Mesenteric fat pad (tissue), 1 donor: ENCODE measurements around the gene LRRC40. TPM values are rescaled to one million over a fixed set of nuclear protein-coding genes. Genes with fewer than 3 reads are reported as not detected.
"Not testable (repeated sequence)": the region's sequence is repeated elsewhere in the genome, so short reads cannot be mapped to it uniquely, and the experiment has no call there.

ENCODE experiments used
- DNase-seq: peaks from one replicate; pipeline ENCODE4 v3.0.0-alpha.2; 2020; ENCODE audit warnings: low spot score
- long read RNA-seq: library from polyadenylated mRNA; unstranded; transcript quantifications from one replicate; pipeline ENCODE4 v2.0.0, GENCODE V29; 2020
- total RNA-seq: library from RNA; stranded (reverse); fragmentation: NEBNext Ultra II Directional; extraction: Animal tissue kit (Norgen Biotek cat#: 25700); gene quantifications from one replicate; pipeline ENCODE4 v1.2.1, GENCODE V29; 2021
- donor health status: DM: yes; HTN: yes; CAD: no.

The LRRC40 gene
- total RNA-seq, result 11.2 TPM
- long read RNA-seq, transcript LRRC40-201 (15 exons, 2,884 nt), result major isoform, 12 of 16 reads
- long read RNA-seq, partial matches to known transcripts, result 2 of 16 reads
- long read RNA-seq, other reads (novel, unspliced or antisense), result 2 of 16 reads

GRCh38 chr1:70205434-70206118, at the start of gene LRRC40:
TSS of gene LRRC40 (minus strand) at chr1:70205579. CDS start at chr1:70205540, 39 bp downstream.
- peak; percentile 98 for DNase-seq

- no peak for DNase-seq
Measured at GRCh38 chr1:70248729-70249128, 43.4 kb upstream of the LRRC40 start.

GRCh38 chr1:70247768-70248167, 42.4 kb upstream of the LRRC40 start:
- no peak for DNase-seq

DNA sequence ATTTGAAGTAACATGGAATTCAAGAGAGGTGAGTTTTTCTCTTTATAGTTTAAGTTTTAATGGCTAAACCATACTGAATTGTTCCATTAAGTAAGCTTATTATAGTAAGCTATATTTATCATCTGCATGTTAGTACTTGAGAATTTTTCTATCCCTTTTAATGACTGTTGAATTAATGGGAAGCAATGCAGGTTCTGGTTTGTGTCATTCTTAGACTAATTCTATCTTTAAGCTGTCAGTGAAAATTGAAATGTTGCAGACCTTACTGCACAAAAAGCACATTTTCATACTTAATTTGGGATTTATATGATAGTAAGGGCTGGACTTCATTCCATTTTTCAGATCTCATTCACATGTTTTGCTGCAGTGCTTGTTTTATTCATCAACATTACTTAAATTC, 41.7 kb upstream of the LRRC40 start:
- DNase-seq, result no peak

DNA sequence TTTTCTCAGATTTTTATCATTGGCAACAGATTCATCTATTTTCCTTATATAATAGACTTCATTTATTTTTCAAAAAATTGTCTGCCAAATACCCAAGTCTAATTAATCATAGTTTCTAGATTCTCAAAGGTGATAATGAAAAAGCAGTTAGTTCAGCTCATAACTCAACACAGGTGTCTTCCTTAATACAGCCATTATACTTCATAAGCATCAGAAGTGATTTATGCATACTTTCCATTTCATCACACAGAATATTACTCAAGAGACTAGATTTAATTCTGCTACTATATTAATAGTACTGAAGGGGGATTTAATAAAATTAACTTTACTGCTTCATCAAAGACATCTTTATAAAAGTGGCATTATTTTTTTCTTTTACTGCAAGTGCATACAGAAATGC, 34.6 kb upstream of the LRRC40 start:
- no peak for DNase-seq

DNA sequence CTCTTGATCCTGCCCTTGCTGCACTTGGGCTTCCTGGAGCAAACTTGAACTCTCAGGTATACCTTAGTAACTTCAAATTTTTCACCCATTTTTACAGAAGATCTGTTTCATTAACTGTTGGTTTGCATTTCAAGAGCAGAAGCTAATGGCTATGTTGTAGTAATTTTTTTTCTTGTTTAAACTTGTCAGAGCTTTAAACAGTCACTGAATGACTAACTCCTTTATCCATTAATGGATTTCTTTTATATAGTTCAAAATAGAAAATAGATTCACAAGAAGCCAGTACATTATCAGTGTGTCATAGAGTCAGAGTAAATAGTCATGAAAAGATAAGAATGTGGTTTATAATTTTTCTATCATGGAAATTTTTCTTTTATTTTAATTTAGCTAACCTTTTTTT, 29.4 kb upstream of the LRRC40 start:
- DNase-seq, result no peak

DNA sequence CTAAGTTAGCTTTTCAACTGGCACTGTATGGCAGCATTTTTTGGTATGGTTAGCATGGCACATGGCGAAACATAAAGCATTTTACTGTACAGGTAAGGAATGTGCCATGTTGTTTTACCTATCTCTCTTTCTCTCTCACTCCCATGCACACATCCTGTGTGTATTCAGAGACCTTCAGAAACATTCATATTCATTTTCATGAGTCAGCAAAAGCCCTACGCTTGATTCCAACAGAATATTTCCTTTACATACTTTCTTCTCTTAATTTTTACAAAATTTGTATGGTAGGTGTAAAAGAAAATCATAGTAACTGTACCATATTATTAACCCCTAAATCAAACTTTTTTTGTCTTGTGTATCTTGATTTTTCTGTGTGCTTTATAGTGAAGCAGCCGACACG, 26.1 kb upstream of the LRRC40 start:
- DNase-seq, result no peak

GRCh38 chr1:70228670-70229069, 23.3 kb upstream of the LRRC40 start:
- no peak for DNase-seq

GRCh38 chr1:70227439-70227838, 22.1 kb upstream of the LRRC40 start:
- no peak for DNase-seq

- DNase-seq, result no peak
Measured at GRCh38 chr1:70224954-70225353, 19.6 kb upstream of the LRRC40 start.

DNA sequence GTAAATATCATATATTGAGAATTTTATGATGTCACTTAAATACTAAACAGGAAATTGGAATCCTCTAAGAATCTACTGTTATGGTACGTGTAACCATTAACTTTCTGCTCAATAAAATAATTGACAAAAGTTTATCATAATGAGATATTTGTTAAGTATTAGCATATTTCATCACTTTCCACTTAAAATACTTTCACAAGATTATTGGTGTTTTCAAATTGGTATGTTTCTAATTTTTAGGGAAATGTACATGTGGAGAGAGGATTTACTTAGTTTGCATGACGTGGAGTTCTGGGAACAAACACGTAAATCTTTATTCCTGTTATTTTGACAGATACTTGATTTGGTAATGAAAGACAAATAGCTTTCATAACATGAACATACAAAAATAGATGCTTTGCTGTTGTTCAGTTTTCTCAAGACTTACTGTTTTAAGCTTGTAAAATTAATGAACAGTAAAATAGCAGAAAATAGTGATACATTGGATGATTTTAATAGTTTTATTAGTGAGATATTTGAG, 17.4 kb upstream of the LRRC40 start:
- no peak for DNase-seq

DNA sequence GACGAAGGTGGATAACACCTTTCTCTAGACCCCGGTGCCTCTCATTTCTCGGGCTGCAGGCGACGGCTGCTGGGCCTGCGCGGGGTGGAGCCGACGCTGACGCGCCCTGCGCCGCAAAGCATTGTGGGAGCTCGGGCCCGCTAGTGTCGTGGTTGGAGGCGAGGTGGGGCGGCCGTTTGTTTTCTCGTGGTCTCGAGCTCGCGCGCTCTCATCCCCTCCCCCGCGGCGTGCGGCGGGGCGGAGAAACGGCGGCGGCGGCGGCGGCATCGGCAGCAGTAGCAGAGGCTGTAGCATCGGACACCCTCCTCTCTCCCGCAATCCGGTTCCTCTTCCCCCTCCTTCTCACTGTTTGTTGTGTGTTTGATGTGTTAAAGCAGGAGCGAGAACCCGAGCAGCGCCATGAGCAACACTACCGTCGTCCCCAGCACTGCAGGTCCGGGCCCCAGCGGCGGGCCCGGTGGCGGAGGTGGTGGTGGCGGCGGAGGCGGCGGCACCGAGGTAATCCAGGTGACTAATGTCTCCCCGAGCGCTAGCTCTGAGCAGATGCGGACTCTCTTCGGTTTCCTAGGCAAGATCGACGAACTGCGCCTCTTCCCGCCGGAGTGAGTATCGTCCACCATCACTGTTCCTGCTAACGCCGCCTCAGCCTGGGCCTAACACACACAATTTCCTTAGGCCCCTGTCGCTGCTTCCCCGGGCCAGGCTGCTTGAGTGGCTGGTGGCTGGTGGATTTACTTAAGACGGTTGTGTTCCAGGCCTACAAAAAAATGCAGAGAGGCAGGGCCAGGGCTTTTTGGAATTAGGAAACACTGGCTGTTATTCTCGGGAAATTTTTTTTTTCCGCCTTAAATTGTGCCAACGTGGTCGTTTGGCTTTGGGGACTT, 16.1 kb upstream of the LRRC40 start, which contains the start of gene SRSF11:
Gene SRSF11, plus strand, starts transcription at position 143 of the 884 bp plus-strand sequence. Its CDS starts 257 bp downstream, at position 400.
- peak; percentile 99 for DNase-seq

- DNase-seq, result no peak
Measured at GRCh38 chr1:70220517-70221237, 15.3 kb upstream of the LRRC40 start.

GRCh38 chr1:70220015-70220414, 14.6 kb upstream of the LRRC40 start:
- DNase-seq, result no peak

- no peak for DNase-seq
Measured at GRCh38 chr1:70211541-70211940, 6.2 kb upstream of the LRRC40 start.

GRCh38 chr1:70210820-70211219, 5.4 kb upstream of the LRRC40 start:
- DNase-seq, result no peak

- no peak for DNase-seq
Measured at GRCh38 chr1:70208292-70208691, 2.9 kb upstream of the LRRC40 start.

GRCh38 chr1:70207492-70207891, 2.1 kb upstream of the LRRC40 start:
- DNase-seq, result no peak

GRCh38 chr1:70206833-70207232, 1.5 kb upstream of the LRRC40 start:
- not testable (repeated sequence) for DNase-seq

GRCh38 chr1:70205071-70205433, 327 bp downstream of the LRRC40 start:
- DNase-seq, result no peak

DNA sequence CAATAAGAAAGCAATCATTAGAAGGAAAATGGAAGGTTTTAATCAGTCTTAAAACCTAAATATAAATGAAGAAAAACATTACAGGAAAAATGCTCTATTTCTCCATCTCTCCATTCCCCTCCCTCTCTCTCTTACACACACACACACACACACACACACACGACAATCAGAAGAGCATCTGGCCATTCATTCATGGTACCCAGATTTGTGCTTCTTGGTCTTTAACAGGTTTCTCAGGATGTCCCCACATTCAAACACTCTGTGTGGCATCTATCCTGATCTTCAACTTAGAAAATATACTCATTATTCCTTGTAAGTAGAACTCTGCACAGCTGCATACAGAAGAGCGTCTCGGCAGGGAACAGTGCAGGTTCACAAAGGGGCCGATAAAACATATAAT, 779 bp downstream of the LRRC40 start:
- no peak for DNase-seq
